Epithelial cell of esophagus (primary cell): Measurements from ENCODE around the gene STRA8.
A peak's percentile ranks its signal among the peaks of the same experiment; 100 is the strongest.

ENCODE experiments used
- DNase-seq: peaks from one replicate; pipeline ENCODE4 v3.0.0; 2010; ENCODE audit warnings: low read depth
- H3K4me3 ChIP-seq: 2 replicates; pipeline ENCODE4 v1.5.1; 2011; ENCODE audit warnings: mild to moderate bottlenecking, low read length, control low read depth
- TF ChIP-seq, protein P1 (sequence below): IDR thresholded peaks from 2 replicates; pipeline ENCODE4 v1.5.1; 2011; ENCODE audit warnings: low read depth, mild to moderate bottlenecking, low read length, control low read depth, inconsistent platforms; ENCODE audit not compliant: insufficient read depth; ENCODE audit errors: missing control alignments

The STRA8 gene

DNA sequence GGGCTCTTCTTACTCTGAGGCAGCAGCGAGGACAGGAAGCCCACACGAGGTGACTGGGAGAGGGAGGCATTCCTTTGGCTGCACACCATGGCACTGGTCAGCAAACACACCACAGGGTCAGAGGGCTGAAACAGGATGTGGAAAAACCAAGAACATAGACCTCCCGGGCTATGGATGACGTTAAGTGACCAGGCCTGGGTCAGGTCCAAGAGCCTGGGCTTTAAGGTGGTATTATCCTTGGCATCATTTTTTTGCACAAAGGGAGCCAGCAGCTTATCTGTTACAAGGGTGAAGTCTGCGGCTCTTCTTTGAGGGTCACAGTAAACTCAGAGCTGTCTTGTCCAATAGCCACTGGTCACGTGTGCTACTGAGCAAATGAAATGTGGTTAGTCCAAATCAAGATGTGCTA lies 29.3 kb upstream of the STRA8 start:
- no peak overlapping the region for H3K4me3 ChIP-seq
- no peak for DNase-seq

DNA sequence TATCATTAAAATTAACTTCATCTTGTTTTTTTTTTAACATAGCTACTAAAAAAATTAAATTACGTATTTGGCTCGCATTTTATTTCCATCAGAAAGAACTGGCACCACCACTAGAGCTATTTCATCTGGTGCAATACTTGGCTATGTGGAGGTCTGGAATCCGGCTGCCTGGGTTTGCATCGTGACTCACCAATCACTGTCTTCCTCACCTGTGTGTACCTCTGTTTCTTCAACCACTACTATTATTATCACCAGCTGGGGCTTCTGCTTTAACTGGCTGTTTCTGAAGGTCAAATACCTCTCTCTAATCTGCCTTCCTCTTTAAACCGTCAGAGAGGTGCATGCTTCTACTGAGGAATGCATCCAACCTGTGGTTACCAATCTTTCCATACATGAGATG lies 28.8 kb upstream of the STRA8 start:
- H3K4me3 ChIP-seq: no peak overlapping the region
- DNase-seq: peak; percentile 83
- TF ChIP-seq, protein P1, sequence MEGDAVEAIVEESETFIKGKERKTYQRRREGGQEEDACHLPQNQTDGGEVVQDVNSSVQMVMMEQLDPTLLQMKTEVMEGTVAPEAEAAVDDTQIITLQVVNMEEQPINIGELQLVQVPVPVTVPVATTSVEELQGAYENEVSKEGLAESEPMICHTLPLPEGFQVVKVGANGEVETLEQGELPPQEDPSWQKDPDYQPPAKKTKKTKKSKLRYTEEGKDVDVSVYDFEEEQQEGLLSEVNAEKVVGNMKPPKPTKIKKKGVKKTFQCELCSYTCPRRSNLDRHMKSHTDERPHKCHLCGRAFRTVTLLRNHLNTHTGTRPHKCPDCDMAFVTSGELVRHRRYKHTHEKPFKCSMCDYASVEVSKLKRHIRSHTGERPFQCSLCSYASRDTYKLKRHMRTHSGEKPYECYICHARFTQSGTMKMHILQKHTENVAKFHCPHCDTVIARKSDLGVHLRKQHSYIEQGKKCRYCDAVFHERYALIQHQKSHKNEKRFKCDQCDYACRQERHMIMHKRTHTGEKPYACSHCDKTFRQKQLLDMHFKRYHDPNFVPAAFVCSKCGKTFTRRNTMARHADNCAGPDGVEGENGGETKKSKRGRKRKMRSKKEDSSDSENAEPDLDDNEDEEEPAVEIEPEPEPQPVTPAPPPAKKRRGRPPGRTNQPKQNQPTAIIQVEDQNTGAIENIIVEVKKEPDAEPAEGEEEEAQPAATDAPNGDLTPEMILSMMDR: no peak

More for the DNA sequence above, 29.3 kb upstream of the STRA8 start:
- TF ChIP-seq, protein P1: no peak

DNA sequence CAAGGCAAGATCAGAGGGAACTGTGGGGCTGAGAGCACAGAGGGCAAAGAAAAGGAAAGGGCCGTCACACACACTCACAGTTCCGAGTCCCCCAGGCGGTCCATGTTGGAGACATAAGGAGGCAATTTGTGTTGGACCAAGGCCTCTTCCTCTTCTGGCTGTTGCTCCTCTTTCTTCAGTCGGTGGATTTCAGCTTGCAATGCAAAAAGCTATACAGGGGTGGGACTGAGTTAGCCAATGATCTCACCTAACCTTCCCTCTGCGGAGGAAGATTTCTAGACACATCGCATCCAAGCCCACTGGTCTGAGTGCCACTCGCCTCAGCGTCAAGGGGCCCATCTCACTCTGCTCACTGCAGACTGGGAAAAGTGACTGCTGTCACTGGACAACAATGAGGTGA lies 27.8 kb upstream of the STRA8 start:
- H3K4me3 ChIP-seq: no peak overlapping the region
- TF ChIP-seq, protein P1: no peak
- DNase-seq: no peak

DNA sequence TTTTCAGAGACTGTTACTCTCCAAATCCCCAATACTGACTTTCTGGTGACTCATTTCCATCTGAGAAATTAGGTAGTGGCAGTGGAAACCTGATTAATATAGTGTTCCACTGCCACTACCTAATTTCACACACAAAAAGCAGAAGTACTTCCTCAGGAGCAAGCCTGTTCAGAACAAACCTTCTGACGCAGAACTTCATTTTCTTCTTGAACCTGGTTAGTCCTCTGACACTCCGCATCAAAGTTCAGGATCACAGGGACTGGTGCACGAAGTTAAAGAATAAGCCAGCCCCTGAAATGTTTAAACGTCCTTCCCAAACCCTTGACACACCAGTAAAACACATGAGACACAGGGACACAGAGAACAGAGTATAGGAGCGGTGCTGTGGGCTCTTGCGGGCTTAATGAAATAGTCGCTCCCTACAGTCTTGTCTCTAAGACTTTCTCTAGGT lies 26.7 kb upstream of the STRA8 start:
- DNase-seq: no peak
- TF ChIP-seq, protein P1: no peak
- H3K4me3 ChIP-seq: no peak overlapping the region

DNA sequence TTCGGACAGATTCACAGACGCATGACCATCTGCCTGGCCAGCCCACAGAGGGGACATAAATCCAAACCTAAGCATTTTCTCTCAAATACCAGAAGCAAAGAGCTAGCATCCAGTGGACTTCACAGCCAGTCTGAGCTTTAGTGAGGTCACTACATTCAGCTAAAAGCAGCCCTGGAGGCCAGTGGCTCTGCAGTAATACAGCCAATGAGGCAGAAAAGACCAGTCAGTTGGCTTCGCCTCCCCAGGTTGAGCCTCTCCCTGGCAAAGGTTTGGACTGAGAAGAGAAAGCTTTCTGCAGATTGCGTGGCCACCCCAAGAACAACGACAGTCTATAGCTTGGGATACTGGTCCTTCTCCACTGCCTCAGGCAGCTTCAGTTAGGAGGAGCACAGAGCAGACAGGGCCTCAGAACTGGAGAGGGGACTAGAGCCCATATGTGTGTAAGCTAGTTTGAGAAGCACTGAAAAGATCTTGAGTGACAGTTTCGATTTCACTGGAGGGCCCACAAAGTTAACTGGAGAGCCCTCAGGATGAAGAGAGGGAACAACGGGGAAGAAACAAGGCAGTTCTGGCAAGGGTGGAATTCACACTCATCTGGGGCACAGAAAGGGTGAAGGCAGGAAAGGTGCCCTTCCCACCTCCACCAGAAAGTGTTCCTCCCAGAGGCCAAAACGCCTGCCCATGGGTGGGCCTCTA lies 26.1 kb upstream of the STRA8 start:
- TF ChIP-seq, protein P1: no peak
- H3K4me3 ChIP-seq: no peak overlapping the region
- no peak for DNase-seq

DNA sequence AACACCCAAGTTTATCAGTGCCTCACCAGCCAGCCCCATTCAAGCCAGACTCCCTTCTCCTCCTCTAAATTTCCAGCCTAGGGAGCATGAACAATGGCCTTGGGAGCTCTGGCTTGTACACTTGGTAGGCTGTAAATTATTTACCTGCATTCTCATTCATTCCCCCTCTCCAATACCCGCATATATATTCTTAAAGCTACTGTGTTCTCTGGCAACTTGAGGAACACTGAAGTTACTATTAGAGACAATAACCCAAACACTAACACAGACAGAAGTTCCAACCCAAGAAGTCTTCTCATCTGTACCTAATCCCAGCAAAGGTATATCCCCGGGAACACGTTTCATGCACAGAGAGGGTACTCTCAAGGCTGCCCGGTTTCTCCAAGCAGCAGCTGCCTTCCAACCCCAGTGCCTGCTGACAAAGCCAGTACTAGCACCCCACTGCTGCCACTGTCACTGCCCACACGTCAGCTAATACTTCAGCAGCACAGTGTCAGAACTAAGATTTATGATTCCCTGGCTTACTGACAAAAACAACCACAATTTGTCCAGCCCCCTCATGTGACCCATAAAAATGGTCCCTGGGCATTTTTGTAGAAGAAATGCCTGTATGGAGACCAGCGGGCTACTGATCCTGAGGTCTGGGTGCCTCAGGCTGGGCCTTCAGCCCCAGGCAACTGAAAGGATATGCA lies 25.4 kb upstream of the STRA8 start:
- TF ChIP-seq, protein P1: no peak
- DNase-seq: no peak
- H3K4me3 ChIP-seq: no peak overlapping the region

DNA sequence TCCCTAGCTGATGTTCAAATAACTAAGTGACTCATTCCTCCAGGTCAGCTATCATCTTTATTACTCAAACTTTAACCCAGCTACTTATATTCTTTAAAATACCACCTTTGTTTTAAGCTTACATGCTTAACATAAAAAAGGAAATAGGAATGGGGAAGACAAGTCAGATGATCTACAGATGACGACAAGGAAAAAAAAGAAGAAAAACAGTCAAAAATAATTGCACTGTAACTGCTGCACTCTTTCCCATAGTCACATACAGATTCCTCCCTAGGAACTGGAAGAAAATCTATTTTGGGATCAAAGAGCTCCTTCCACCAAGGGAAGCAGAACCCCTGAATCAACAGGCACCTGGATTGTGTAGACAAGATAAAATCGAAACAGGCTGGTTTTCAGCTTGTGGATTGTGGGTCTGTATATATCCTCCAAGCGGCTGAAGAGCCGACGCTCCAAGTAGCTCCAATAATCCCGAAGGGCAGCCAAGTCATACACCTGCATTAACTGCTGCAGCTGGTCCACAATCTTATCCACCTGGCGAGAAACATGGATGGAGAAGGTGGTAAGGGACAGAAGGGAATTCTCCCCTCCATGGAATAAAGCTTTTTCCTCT lies 24.3 kb upstream of the STRA8 start:
- no peak overlapping the region for H3K4me3 ChIP-seq
- no peak for DNase-seq

More for the DNA sequence above, 24.3 kb upstream of the STRA8 start:
- TF ChIP-seq, protein P1: no peak
